ENCODE results near the gene MKNK1.

Gene MKNK1

DNA sequence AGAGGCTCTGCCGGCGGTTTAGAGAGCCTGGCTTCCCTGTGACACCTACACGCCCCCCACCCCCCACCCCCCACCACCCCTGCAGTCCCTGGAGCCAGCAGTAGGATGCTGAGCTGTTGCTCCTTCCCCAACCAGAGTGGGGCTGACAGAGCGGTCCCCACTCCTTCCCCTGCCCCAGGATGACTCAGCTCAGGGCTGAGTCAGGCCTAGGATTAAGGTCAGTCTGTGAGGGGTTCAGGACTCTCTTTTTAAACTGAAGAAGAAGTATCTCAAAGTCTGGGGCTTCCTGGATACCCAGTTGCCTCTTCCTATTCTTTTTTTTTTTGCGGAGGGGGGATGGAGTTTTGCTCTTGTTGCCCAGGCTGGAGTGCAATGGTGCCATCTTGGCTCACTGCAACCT, 95.3 kb downstream of the MKNK1 start:
- ATAC-seq: peak; percentile 81
- TF ChIP-seq, protein P1, sequence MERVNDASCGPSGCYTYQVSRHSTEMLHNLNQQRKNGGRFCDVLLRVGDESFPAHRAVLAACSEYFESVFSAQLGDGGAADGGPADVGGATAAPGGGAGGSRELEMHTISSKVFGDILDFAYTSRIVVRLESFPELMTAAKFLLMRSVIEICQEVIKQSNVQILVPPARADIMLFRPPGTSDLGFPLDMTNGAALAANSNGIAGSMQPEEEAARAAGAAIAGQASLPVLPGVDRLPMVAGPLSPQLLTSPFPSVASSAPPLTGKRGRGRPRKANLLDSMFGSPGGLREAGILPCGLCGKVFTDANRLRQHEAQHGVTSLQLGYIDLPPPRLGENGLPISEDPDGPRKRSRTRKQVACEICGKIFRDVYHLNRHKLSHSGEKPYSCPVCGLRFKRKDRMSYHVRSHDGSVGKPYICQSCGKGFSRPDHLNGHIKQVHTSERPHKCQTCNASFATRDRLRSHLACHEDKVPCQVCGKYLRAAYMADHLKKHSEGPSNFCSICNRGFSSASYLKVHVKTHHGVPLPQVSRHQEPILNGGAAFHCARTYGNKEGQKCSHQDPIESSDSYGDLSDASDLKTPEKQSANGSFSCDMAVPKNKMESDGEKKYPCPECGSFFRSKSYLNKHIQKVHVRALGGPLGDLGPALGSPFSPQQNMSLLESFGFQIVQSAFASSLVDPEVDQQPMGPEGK (CRISPR knock-in tag; IDR thresholded peaks at IDR 0.05; ENCODE audit: borderline replicate concordance): no peak
- TF ChIP-seq ARNTL (CRISPR knock-in tag; IDR thresholded peaks at IDR 0.05; ENCODE audit: borderline replicate concordance, low read depth) (no peak), ZFP30 (CRISPR knock-in tag; IDR thresholded peaks at IDR 0.05) (no peak), CSDC2 (CRISPR knock-in tag; IDR thresholded peaks at IDR 0.05) (no peak), SNAI2 (CRISPR knock-in tag; IDR thresholded peaks at IDR 0.05) (no peak), BACH2 (CRISPR knock-in tag; IDR thresholded peaks at IDR 0.05; ENCODE audit: borderline replicate concordance) (no peak), ZNF8 (CRISPR knock-in tag; IDR thresholded peaks at IDR 0.05) (no peak), RARB (CRISPR knock-in tag; IDR thresholded peaks at IDR 0.05) (no peak), GLIS3 (CRISPR knock-in tag; IDR thresholded peaks at IDR 0.05) (no peak)
